H1 (cell line): ENCODE measurements around the gene NT5DC3. TPM values are rescaled to one million over a fixed set of nuclear protein-coding genes. Genes with fewer than 3 reads are reported as not detected.

Experiments
- CTCF ChIA-PET: fragments of 300-600 bp; sonication (Branson Sonifier 250); formaldehyde crosslinking; loops from one replicate; lab custom pipeline; 2021; ENCODE audit not compliant: partially characterized antibody; lab: Charles Lee
- POLR2A ChIA-PET: fragments of 300-600 bp; sonication (Branson Sonifier 250); formaldehyde crosslinking; loops from one replicate; lab custom pipeline; 2021; ENCODE audit warnings: inconsistent platforms; ENCODE audit not compliant: partially characterized antibody; lab: Charles Lee
- DNase-seq, 2 experiments: peaks; one replicate each; pipeline versions ENCODE4 v3.0.0 to v3.0.0-alpha.2; 2010 to 2022; ENCODE audit warnings: low spot score in 2 of 2, low read depth in 1 of 2, mixed read lengths in 1 of 2
- FAIRE-seq: peaks from 2 replicates; lab custom pipeline; 2011; peaks lifted over from hg19 to GRCh38; lab: Jason Lieb, UNC
- H2AFZ ChIP-seq: 2 replicates; pipeline ENCODE4 v1.8.1; 2012; ENCODE audit warnings: low read length, inconsistent platforms
- H2AK5ac ChIP-seq: 2 replicates; pipeline ENCODE4 v1.6.1; 2013; ENCODE audit warnings: low read depth, low read length
- H2BK120ac ChIP-seq: replicated peaks from 2 replicates; pipeline ENCODE3; 2013; ENCODE audit warnings: low read depth, low read length, inconsistent platforms
- H2BK12ac ChIP-seq: 2 replicates; pipeline ENCODE4 v1.6.1; 2013; ENCODE audit warnings: low read depth, low read length
- H2BK15ac ChIP-seq: 2 replicates; pipeline ENCODE4 v1.6.1; 2013; ENCODE audit warnings: low read length
- H2BK20ac ChIP-seq: 2 replicates; pipeline ENCODE4 v1.6.1; 2013; ENCODE audit warnings: low read length
- H2BK5ac ChIP-seq: 2 replicates; pipeline ENCODE4 v1.6.1; 2013; ENCODE audit warnings: low read depth, low read length
- H3K14ac ChIP-seq: 2 replicates; pipeline ENCODE4 v1.6.1; 2013; ENCODE audit warnings: inconsistent platforms; ENCODE audit not compliant: insufficient read length
- H3K18ac ChIP-seq: 2 replicates; pipeline ENCODE4 v1.6.1; 2013; ENCODE audit warnings: low read length; ENCODE audit errors: extremely low read depth
- H3K23ac ChIP-seq: 2 replicates; pipeline ENCODE4 v1.6.1; 2013; ENCODE audit warnings: inconsistent platforms; ENCODE audit not compliant: insufficient read length
- H3K23me2 ChIP-seq: 2 replicates; pipeline ENCODE4 v1.6.1; 2013; ENCODE audit warnings: low read depth, low read length
- H3K27ac ChIP-seq: 2 replicates; pipeline ENCODE4 v1.6.1; 2011; ENCODE audit warnings: low read depth, low read length, inconsistent platforms
- H3K27me3 ChIP-seq, 4 experiments: replicated peaks in 1 of 4; 1 replicate in 1 of 4; 2 replicates in 3 of 4; pipeline versions ENCODE4 v1.6.1 to v1.8.1; 2011 to 2013; ENCODE audit warnings: low read length in 3 of 4, mild to moderate bottlenecking in 3 of 4, inconsistent platforms in 2 of 4, mixed read lengths in 2 of 4, moderate library complexity in 1 of 4; ENCODE audit not compliant: control insufficient read depth in 3 of 4, insufficient read depth in 3 of 4; ENCODE audit errors: extremely low read depth in 1 of 4
- H3K36me3 ChIP-seq, 4 experiments: 2 replicates each; pipeline versions ENCODE4 v1.6.1 to v1.8.1; 2011 to 2013; ENCODE audit warnings: mild to moderate bottlenecking in 4 of 4, low read length in 3 of 4, moderate library complexity in 2 of 4, control low read depth in 1 of 4, inconsistent platforms in 1 of 4; ENCODE audit not compliant: insufficient read depth in 4 of 4, control insufficient read depth in 2 of 4
- H3K4ac ChIP-seq: replicated peaks from 2 replicates; pipeline ENCODE3; 2013; ENCODE audit warnings: low read length, low read depth, mixed read lengths, inconsistent platforms; ENCODE audit not compliant: insufficient read length
- H3K4me1 ChIP-seq, 4 experiments: replicated peaks in 1 of 4; 1 replicate in 1 of 4; 2 replicates in 3 of 4; pipeline versions ENCODE4 v1.6.1 to v1.8.1; 2011 to 2013; ENCODE audit warnings: low read length in 3 of 4, inconsistent platforms in 2 of 4, mixed read lengths in 1 of 4; ENCODE audit not compliant: insufficient read depth in 4 of 4, control insufficient read depth in 3 of 4
- H3K4me2 ChIP-seq, 2 experiments: 2 replicates each; pipeline versions ENCODE4 v1.6.1 to v1.8.1; 2011 to 2013; ENCODE audit warnings: low read depth in 2 of 2, low read length in 2 of 2, control low read depth in 1 of 2, inconsistent platforms in 1 of 2, mild to moderate bottlenecking in 1 of 2; ENCODE audit not compliant: insufficient read depth in 1 of 2
- H3K4me3 ChIP-seq, 4 experiments: fragments of 200-600, 300-600 bp in 1 of 4; sonication (generic), shearing (Covaris generic), sonication (Bioruptor Twin) in 1 of 4; 2 replicates each; pipeline versions ENCODE4 v1.5.1 to v1.8.1; 2011 to 2016; ENCODE audit warnings: low read length in 4 of 4, low read depth in 3 of 4, control low read depth in 2 of 4, inconsistent platforms in 2 of 4, mild to moderate bottlenecking in 2 of 4, mixed read lengths in 1 of 4, moderate library complexity in 1 of 4; ENCODE audit not compliant: insufficient read depth in 2 of 4; ENCODE audit errors: extremely low read depth in 1 of 4
- H3K56ac ChIP-seq: replicated peaks from 2 replicates; pipeline ENCODE3; 2013; ENCODE audit warnings: low read depth, mild to moderate bottlenecking, mixed read lengths, low read length, inconsistent platforms; ENCODE audit not compliant: insufficient read length
- H3K79me1 ChIP-seq: 2 replicates; pipeline ENCODE4 v1.6.1; 2013; ENCODE audit warnings: low read depth, low read length, control low read depth
- H3K79me2 ChIP-seq, 2 experiments: 2 replicates each; pipeline versions ENCODE4 v1.6.1 to v1.8.1; 2012 to 2013; ENCODE audit warnings: low read length in 2 of 2, mild to moderate bottlenecking in 2 of 2, inconsistent platforms in 1 of 2; ENCODE audit not compliant: insufficient read depth in 2 of 2, control insufficient read depth in 1 of 2
- H3K9ac ChIP-seq, 4 experiments: replicated peaks in 1 of 4; 1 replicate in 1 of 4; 2 replicates in 3 of 4; pipeline versions ENCODE4 v1.6.1 to v1.8.1; 2011 to 2013; ENCODE audit warnings: low read depth in 3 of 4, low read length in 3 of 4, control low read depth in 2 of 4, mild to moderate bottlenecking in 2 of 4, moderate library complexity in 2 of 4, inconsistent platforms in 1 of 4; ENCODE audit errors: extremely low read depth in 1 of 4
- H3K9me3 ChIP-seq, 2 experiments: 2 replicates each; pipeline versions ENCODE4 v1.6.1 to v1.8.1; 2012 to 2013; ENCODE audit warnings: mild to moderate bottlenecking in 2 of 2, moderate library complexity in 2 of 2, control low read depth in 1 of 2, inconsistent platforms in 1 of 2, low read depth in 1 of 2, low read length in 1 of 2, mixed read lengths in 1 of 2; ENCODE audit not compliant: insufficient read depth in 2 of 2
- H4K20me1 ChIP-seq, 2 experiments: replicated peaks in 1 of 2; 2 replicates each; pipeline versions ENCODE3 to v1.8.1; 2011 to 2013; ENCODE audit warnings: inconsistent platforms in 2 of 2, low read length in 2 of 2, mild to moderate bottlenecking in 1 of 2; ENCODE audit not compliant: insufficient read depth in 2 of 2, control insufficient read depth in 1 of 2
- H4K5ac ChIP-seq: 2 replicates; pipeline ENCODE4 v1.6.1; 2013; ENCODE audit warnings: low read length, low read depth, mixed read lengths, inconsistent platforms; ENCODE audit not compliant: insufficient read length
- H4K8ac ChIP-seq: 2 replicates; pipeline ENCODE4 v1.8.0; 2013; ENCODE audit warnings: mild to moderate bottlenecking, moderate library complexity, low read length, inconsistent platforms; ENCODE audit not compliant: insufficient read depth; ENCODE audit errors: extremely low read depth
- H4K91ac ChIP-seq: replicated peaks from 2 replicates; pipeline ENCODE3; 2013; ENCODE audit warnings: low read length, mixed read lengths, inconsistent platforms; ENCODE audit not compliant: insufficient read length
- ATF3 ChIP-seq: IDR thresholded peaks from 2 replicates; pipeline ENCODE4 v1.6.1; 2011; ENCODE audit warnings: low read depth, mild to moderate bottlenecking, low read length; ENCODE audit not compliant: insufficient read depth
- CREB1 ChIP-seq: IDR thresholded peaks from 2 replicates; pipeline ENCODE4 v1.6.1; 2012; ENCODE audit warnings: inconsistent platforms
- KDM5A ChIP-seq: fragments of 200-600 bp; IDR thresholded peaks from 2 replicates; pipeline ENCODE4 v1.7.1; 2012; ENCODE audit warnings: mild to moderate bottlenecking, low read length, inconsistent platforms, mixed read lengths
- NRF1 ChIP-seq: IDR thresholded peaks from 2 replicates; pipeline ENCODE4 v1.6.1; 2011; ENCODE audit warnings: mild to moderate bottlenecking, low read depth, low read length, improper control_type of control experiment
- PHF8 ChIP-seq: fragments of 200-600 bp; sonication (generic); conservative IDR thresholded peaks from 2 replicates; pipeline ENCODE4 v1.7.1; 2012; ENCODE audit warnings: low read depth, mild to moderate bottlenecking, inconsistent platforms, low read length, moderate library complexity
- POLR2A ChIP-seq, 2 experiments: IDR thresholded peaks; 1 replicate in 1 of 2; 2 replicates in 1 of 2; pipeline ENCODE4 v1.6.1; 2011; ENCODE audit warnings: low read depth in 2 of 2, low read length in 2 of 2, mild to moderate bottlenecking in 2 of 2; ENCODE audit errors: control extremely low read depth in 1 of 2
- WGBS, 2 experiments: shearing (Covaris generic) in 1 of 2; methylation state at CpG; one replicate each; pipeline versions ENCODE4 v1.1.6 to v1.1.7; 2013 to 2015; ENCODE audit warnings: low lambda C conversion rate in 2 of 2, mixed read lengths in 2 of 2, inconsistent platforms in 1 of 2, low coverage in 1 of 2, missing lambda C conversion rate in 1 of 2; ENCODE audit not compliant: insufficient replicate concordance in 2 of 2, insufficient coverage in 1 of 2, insufficient read length in 1 of 2; ENCODE audit errors: extremely low coverage in 1 of 2, missing lambda C conversion rate in 1 of 2; 5-methylcytosine and 5-hydroxymethylcytosine counted together
- polyA plus RNA-seq, 7 experiments: library from polyadenylated mRNA; depleted of rRNA in 3 of 7; stranded (reverse) in 5 of 7; unstranded in 2 of 7; fragments of >200 nt in 5 of 7; fragments of 200-250 nt in 2 of 7; gene quantifications; 1 replicate in 5 of 7; 2 replicates in 1 of 7; 4 replicates in 1 of 7; pipeline versions ENCODE4 v1.2.1 to v1.2.3, GENCODE V29; 2011 to 2013; ENCODE audit warnings: missing spikeins in 2 of 7, mixed read lengths in 2 of 7
- total RNA-seq: library from RNA; stranded (reverse); fragmentation: NEBNext Ultra II Directional; extraction: Animal tissue kit (Norgen Biotek cat#: 25700); gene quantifications from 2 replicates; pipeline ENCODE4 v1.2.1, GENCODE V29; 2021
- TF ChIP-seq, protein P1 (sequence below), 3 experiments: IDR thresholded peaks; 1 replicate in 2 of 3; 2 replicates in 1 of 3; pipeline versions ENCODE4 v1.5.1 to v1.6.1; 2011; ENCODE audit warnings: low read length in 3 of 3, mild to moderate bottlenecking in 3 of 3, inconsistent platforms in 2 of 3, low read depth in 1 of 3, moderate library complexity in 1 of 3; ENCODE audit not compliant: insufficient read depth in 1 of 3; ENCODE audit errors: control extremely low read depth in 1 of 3

NT5DC3 gene
- total and polyA plus RNA-seq, 2 of the 8 experiments (the other 6 are each of a cell fraction or from before 2014, with no cell fraction given): 5.4 to 14.8 TPM

DNA sequence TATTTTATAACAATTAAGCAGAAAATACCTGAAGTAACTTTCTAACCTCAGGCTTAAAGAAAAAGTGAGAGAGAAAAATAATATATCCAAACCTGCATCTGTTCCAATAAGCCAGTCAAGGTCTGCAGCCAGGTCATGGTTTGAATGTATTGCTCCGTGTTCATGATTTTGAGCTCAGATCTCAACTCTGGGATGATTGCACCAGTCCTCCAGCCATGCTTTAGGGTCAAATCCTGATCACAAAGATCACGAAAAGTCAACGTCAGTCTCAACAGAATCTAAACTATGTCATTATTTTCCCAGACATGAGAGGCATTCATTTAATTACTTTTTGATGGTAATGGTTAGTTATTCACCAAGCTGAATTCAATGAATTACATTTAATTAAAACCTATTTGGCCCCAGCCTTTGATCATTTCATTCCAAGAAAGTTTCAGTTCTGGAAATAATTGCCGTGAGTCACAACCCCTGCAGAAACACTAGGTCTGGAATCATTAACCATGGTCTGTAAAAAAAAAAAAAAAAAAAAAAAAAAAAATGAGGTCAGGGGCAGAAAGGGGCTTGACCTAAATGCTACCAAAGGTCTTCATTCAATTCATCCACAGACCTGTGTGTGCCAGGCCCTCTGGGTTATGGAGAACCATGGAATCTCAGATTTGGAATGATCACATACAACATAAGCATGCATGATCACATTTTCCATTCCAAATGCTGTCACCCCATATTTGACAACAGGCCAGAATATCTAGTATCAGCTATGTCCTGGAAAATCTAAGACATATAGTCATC, 55.6 kb downstream of the NT5DC3 start:
- Histone ChIP-seq H3K4me1 (no peaks in the 10 kb centered on the region), H3K23me2 (no peaks in the 10 kb centered on the region), H3K56ac (no peak overlapping the region), H4K8ac (no peak overlapping the region), H3K79me1 (no peaks in the 10 kb centered on the region), H2AK5ac (no peak overlapping the region), H3K27me3 (no peaks in the 10 kb centered on the region), H2BK5ac (no peak overlapping the region), H3K4ac (no peak overlapping the region), H3K18ac (no peak overlapping the region), H2BK120ac (no peak overlapping the region), H3K9me3 (no peaks in the 10 kb centered on the region), H2BK12ac (no peak overlapping the region), H3K4me2 (no peak overlapping the region), H4K5ac (no peak overlapping the region), H4K20me1 (peaks cover 0 to 4% of the 10 kb centered on the region in 2 experiments), H3K36me3 (peaks cover 0 to 18% (median 8%) of the 10 kb centered on the region in 4 experiments; a peak in 6 of 8 replicates), H2AFZ (no peak overlapping the region), H3K27ac (no peak overlapping the region), H3K23ac (no peak overlapping the region)
- ChIA-PET CTCF (no interaction called here), POLR2A (no interaction called here)
- WGBS, 2 experiments: 72% methylated on average over 4 of the region's 4 CpGs; no CpG with 5 or more reads in 1 of the 2 experiments
- no peak for DNase-seq
- no peak for TF ChIP-seq PHF8
- no peak for TF ChIP-seq NRF1
- no peak for TF ChIP-seq CREB1
- TF ChIP-seq, protein P1, sequence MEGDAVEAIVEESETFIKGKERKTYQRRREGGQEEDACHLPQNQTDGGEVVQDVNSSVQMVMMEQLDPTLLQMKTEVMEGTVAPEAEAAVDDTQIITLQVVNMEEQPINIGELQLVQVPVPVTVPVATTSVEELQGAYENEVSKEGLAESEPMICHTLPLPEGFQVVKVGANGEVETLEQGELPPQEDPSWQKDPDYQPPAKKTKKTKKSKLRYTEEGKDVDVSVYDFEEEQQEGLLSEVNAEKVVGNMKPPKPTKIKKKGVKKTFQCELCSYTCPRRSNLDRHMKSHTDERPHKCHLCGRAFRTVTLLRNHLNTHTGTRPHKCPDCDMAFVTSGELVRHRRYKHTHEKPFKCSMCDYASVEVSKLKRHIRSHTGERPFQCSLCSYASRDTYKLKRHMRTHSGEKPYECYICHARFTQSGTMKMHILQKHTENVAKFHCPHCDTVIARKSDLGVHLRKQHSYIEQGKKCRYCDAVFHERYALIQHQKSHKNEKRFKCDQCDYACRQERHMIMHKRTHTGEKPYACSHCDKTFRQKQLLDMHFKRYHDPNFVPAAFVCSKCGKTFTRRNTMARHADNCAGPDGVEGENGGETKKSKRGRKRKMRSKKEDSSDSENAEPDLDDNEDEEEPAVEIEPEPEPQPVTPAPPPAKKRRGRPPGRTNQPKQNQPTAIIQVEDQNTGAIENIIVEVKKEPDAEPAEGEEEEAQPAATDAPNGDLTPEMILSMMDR (IDR thresholded peaks at IDR 0.05; ENCODE audit: control extremely low read depth in 1 of 3, insufficient read depth in 1 of 3, low read depth in 1 of 3, low read length in 3 of 3): no peak
- no peak for TF ChIP-seq KDM5A
- no peak for TF ChIP-seq POLR2A (IDR thresholded peaks at IDR 0.05; ENCODE audit: control extremely low read depth in 1 of 2, low read depth in 2 of 2, low read length in 2 of 2)
- TF ChIP-seq ATF3: no peak
- TF ChIP-seq, all 59 proteins: peak for 0
- H3K9ac ChIP-seq: no peak overlapping the region
- no peak overlapping the region for H2BK20ac ChIP-seq
- no peak overlapping the region for H2BK15ac ChIP-seq
- no peak overlapping the region for H3K14ac ChIP-seq
- H3K79me2 ChIP-seq: no peaks in the 10 kb centered on the region
- no peak overlapping the region for H4K91ac ChIP-seq
- no peak overlapping the region for H3K4me3 ChIP-seq
- no peak for FAIRE-seq
